Stimulated activated CD4-positive, alpha-beta T cell treated with anti-CD3 and anti-CD28 coated beads, Interleukin-4, amount 100 ng/mL, for 24 hours (primary cell): ENCODE data around the gene CMIP.
"Not testable (repeated sequence)": the region's sequence is repeated elsewhere in the genome, so short reads cannot be mapped to it uniquely, and the experiment has no call there.

Experiments used
- DNase-seq: peaks from one replicate; pipeline ENCODE4 v3.0.0-alpha.2; 2020

The CMIP gene

DNA sequence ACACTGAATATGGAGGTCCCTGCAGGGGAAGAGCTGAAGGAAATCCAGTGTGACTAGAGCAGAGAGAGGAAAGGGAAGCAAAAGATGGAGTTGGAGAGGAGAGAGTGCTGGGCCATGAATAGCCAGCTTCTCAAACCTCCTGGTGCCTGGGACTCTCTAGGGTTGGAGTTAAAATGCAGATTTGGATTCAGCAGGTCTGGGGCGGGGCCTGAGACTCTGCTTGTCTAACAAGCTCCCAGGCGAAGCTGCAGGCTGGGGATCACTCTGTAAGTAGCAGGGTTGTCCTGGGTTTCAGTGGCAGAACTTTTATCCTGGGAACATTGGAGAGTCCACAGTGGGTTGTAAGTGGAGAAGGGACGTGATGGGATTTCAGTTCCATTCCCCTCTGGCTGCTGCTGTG, 231.1 kb downstream of the CMIP start:
- no peak for DNase-seq

GRCh38 chr16:81676066-81676882, 231.7 kb downstream of the CMIP start:
- no peak for DNase-seq

DNA sequence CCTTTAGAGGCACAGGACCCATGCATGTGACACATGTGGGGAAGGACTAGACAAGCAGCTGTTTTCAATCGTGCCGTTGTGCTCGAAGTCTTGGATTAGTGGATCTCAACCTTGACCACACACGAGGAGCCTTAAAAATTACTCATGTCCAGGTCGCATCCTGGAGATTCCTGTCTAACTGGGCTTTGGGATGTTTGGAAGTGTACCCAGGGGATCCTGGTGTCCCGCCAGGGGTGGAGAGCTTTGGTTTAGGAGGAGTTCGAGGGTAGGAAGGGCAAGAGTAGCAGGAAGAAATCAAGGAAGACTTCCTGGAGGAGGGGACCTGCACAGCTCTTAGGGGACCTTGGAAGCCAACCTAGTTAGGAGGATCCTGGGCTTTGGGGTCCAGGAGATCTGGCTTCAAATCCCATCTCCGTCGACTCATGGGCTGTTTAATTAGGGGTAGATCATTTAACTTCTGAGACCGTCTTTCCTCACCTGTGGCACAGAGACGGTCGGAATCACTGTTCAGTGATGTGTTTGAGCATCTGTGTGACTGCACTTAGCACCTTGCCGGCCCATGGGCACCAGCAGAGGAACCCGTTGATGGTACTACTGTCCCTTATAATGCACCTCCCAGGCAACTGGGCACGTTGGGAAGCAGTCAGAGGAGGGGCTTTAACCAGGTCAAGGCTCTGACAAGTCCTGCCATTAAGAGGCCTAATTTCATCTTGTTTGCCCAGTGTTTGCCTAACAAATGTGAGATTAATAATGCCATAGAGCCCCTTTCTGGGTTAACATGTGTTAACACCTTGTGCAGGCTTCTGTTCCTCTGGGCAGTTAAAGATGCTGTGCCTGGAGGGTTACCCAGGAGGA, 232.5 kb downstream of the CMIP start:
- DNase-seq, result no peak

- DNase-seq, result no peak
Measured at GRCh38 chr16:81678326-81679095, 233.9 kb downstream of the CMIP start.

DNA sequence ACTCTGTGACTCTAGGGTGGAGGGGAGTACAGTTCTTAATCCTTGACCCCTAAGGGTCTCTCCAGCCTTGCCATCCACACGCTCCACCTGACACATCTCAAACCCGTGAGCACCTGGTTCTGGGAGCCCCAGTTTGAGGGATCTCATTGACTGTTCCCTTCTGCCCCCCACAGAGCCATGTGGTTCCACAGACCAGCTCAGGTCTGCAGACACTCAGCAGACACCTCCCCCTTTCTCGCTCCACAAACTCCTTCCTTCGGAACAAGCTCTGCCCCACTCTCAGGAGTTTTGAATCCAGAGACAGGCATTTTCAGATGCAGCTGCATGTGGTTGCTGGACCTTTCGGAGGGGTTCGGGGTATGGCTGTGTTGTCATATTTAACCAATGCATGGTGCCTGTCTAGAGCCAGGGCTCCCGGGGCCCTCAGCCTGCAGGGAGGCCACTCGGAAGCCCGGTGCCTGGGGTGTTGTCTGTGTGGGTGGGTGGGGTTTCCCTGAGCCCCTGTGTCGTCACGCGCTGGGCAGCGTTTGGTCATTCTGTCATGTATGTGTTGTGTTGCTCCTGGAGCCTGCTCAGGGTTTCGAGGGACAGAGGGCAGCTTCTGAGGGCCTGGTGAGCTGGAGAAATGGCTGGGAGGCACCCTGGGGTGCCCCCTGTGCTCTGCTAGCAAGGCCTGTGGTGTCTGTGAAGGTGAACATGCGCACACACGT, 235.3 kb downstream of the CMIP start:
- DNase-seq, result no peak

- DNase-seq, result no peak
Measured at GRCh38 chr16:81680444-81681275, 236.1 kb downstream of the CMIP start.

- no peak for DNase-seq
Measured at GRCh38 chr16:81681311-81681710, 236.7 kb downstream of the CMIP start.

DNA sequence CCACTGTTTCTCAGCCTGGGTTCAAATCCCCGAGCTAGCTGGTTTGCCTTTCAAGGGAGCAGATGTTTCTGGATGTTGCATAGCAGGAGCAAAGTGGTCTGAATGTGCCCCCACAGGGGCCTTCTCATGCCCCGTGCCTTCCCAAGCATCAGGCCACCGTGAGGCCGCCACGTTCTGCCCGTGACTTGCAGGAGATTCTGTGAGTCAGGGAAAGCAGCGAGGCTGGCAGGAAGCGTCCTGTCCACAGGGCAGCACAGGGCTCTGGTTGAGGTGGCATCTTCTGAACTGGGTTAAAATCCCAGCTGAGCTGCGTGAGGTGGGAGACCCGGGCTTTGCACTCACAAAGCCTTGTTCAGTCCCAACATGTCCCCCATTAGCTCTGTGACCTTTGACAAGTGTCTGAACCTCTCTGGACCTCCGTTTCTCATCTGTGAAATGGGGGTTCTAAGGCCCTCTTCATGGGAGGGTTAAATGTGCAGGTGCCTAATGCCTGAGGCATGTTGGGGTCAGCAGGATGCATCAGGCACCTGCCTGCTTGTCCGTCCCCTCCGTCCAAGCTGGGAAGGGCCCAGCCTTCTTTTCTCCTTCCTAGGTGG, 239.7 kb downstream of the CMIP start:
- no peak for DNase-seq

DNA sequence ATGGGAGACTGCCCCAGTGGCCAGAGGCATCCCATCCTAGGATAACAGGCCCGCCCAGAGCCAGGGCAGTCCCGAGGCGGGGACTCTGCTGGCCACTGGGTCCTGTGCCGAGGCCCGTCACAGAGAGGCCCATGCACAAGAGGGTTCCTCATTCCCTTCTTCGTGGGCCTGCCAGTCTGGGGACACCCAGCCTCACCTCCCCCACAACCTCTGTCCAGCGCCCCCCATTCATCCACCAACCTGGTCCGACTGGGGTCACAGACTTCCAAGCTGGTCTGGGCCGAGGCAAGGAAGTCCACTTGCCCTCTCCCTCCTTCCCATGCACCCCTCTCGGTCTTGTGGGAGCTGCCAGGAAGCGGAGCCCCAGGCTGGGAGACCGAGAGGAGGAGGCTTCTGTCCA, 240.3 kb downstream of the CMIP start:
- DNase-seq, result no peak

GRCh38 chr16:81686391-81687130, 242.0 kb downstream of the CMIP start:
- DNase-seq, result no peak

- DNase-seq, result no peak
Measured at GRCh38 chr16:81687131-81687456, 242.5 kb downstream of the CMIP start.

GRCh38 chr16:81688182-81688581, 243.6 kb downstream of the CMIP start:
- DNase-seq, result no peak

DNA sequence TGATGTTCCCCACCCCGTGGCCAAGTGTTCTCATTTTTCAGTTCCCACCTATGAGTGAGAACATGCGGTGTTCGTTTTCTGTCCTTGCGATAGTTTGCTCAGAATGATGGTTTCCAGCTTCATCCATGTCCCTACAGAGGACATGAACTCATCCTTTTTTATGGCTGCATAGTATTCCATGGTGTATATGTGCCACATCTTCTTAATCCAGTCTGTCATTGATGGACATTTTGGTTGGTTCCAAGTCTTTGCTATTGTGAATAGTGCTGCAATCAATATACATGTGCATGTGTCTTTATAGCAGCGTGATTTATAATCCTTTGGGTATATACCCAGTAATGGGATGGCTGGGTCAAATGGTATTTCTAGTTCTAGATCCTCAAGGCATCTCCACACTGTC, 244.2 kb downstream of the CMIP start:
- not testable (repeated sequence) for DNase-seq

DNA sequence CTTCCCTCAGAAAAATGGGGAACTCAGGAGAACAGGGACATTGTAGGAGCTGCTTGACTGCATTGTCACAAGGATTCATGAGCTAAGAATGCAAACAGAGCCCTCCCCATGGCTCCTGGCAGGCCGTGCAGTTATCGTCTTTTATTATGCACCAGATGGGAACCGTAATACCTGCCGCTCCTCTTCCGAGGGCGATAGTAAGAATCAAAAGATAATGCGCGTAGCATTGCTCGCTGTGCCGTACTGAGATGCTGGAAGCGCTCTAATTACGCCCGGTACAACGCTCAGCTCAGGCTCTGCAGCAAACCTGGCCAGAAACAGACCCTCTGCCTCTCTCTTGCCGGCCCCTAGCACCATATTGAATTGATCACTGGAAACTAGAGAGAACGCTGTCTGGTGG, 247.4 kb downstream of the CMIP start:
- DNase-seq, result no peak

- no peak for DNase-seq
Measured at GRCh38 chr16:81692571-81692970, 248.0 kb downstream of the CMIP start.

GRCh38 chr16:81693041-81693743, 248.6 kb downstream of the CMIP start:
- no peak for DNase-seq

GRCh38 chr16:81693744-81694303, 249.2 kb downstream of the CMIP start:
- no peak for DNase-seq

DNA sequence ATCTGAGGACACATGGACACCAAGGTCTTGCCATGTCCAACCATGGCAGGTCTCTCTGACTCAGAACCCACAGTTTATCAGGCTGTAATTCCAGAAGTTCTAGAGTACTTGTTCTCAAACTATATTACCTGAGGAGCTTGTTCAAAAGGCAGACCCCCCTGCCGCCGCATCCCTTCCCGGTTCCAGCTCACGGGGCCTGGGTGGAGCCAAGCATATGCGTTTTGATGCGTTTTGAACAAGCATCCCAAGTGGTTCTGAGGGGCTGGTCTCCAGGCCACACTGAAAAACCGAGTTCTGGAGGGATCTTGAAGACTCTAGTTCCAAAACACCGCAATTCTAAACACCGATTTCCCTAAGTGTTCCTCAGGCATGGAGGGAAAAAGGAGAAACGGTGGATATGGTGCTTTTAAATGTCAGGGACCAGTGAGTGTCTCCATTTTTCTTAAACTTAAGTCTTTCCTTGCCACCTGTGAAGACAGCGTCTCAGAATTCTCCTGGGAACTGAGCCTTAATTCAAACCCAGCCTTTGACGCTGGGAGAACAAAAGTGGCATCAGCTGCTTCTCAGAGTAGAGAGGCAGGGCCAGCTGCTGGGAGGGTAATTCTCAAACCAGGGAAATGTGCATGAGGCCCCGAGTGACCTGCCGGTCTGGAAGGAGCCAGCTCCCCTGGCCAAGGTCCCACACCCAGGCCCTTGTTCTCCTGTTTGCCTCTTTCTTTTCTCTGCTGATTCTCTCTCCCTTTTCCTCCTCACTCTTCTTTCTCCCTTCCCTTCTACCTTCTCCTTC, 250.1 kb downstream of the CMIP start:
- no peak for DNase-seq
